Anterior cingulate cortex (tissue), 58 donors: ENCODE results near the gene CRTC2.

Experiments
- DNase-seq, 58 donors: peaks; one replicate each; lab custom pipeline; 2025; lab: John Stamatoyannopoulos, UW

CRTC2 gene

DNA sequence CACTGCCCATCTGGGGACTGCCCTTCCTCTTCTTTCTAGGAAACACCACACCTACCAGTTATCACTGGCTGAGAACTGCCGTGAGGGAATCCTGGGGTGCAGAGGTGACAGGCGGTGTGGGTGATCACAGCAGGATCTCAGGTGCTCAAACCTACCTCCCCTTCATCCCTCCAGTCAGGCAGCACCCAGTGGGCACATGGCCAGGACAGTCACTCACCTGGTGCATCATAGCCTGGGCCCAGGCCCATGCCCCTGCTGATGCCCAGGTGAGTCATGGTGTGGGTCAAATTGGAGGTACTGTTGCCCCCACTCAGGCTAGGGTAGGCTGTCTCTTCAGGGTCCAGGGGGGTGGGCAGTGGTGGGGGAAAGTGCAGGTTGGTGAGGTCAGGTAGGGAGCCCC, 6.6 kb downstream of the CRTC2 start:
- no peak for DNase-seq

- no peak for DNase-seq
Observed at GRCh38 chr1:153951183-153951582, 7.2 kb downstream of the CRTC2 start.

DNA sequence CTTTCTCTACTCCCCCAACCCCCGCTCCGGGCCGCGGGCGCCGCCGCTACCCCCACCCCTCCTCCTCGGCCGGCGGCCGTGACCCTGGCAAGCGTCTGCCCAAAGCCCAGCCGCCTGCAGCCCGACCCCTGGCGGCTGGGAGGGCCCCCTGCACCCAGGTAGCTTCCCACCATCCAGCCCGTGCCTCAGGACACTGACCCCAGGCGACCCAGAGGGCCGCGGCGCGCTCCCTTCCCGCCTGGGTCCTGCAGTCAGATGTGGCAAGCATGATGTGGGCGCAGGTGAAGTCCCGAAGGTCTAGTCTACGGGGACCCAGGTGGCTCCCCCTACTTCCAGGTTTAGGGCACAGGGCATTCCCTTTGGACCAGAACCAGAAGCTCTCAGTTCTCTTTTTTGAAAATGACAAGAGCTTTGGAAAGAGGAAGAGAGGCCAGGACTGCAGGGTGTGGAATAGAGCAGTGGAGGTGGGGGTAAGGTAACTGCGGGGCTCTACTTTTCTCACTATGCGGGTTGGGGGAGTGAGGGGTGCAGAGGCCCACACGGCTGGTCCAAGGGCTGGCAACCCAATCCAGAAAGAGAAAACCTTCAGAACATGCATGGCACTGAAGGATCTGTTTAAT, 11.7 kb downstream of the CRTC2 start, which contains the start of gene DENND4B:
Gene DENND4B (minus strand): TSS at position 97 of the 620 bp plus-strand sequence. CDS start 2,344 bp downstream, outside the sequence.
- DNase-seq = peak in 54 of 58 donors; percentile 24 to 83 (median 68)

DNA sequence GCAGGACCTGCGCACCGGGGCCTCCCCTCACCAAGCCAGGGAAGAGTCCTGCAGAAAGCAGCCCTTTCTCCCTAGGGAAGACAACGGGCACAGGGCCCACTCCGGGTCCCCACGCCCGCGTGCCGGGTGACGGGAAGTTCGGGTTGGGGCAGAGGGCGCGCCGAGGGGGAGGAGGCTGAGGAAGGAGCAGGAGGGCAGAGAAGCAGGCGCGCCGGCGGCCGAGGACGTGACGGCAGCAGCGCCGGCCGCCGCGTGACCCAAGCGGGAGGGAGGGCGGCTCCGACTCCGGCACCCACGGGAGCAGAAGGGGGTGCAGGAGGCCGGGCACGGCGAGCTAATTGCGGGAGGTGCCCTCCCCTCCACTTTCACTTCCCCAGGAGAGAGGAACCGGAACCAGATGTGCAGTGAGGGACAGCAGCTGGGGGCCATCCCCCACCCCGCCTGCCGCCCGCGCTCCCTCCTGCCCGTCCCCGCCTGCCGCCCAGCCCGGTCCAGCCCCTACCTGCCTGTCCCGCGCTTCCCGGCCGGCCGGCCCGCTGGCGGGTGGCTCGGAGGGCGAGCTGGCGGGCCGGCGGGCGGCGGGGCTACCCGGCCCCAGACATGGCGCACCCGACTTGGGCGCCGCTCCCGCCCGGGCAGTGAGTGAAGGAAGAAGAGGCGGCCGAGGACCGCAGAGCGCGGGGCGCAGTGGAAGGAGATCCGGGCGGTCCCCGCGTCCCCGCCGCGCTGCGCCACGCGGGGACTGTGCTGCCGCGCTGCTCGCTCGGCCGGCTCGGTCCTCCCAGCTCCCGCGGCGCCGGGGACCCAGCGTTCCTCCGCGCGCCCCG, 12.4 kb downstream of the CRTC2 start:
- peak in 56 of 58 donors; percentile 9 to 83 (median 69) for DNase-seq

DNA sequence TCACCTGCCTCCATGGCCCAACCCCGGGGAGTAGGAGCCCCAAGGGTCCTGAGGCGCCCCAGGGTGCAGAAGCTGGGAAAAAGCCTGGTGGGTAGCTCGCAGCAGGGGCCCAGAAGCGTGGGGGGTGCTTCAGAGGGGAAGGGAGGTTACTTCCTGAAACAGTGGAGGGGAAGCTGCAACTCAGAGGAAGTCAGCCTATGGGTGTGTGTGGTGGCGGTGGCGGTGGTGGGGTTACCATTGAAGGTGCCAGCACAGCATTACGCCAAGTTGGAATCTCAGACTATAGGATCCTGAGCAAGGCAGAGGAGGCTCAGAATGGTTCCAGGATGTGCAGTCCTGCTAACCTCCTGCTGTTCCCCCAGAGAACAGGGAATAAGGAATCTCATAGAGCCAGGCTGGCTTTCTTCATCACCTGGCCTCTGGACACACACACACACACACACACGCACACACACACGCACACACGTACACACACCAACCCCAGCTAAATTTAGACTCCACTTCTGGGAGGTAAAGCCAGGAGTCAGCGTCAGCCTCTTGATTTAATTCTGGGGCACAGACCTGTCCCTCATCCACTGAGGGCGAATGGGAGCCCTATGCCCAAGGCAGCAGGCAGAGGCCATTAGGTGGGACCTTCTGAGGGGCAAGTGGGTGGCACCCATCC, 13.1 kb downstream of the CRTC2 start:
- peak in 10 of 58 donors; percentile 8 to 37 (median 19) for DNase-seq

DNA sequence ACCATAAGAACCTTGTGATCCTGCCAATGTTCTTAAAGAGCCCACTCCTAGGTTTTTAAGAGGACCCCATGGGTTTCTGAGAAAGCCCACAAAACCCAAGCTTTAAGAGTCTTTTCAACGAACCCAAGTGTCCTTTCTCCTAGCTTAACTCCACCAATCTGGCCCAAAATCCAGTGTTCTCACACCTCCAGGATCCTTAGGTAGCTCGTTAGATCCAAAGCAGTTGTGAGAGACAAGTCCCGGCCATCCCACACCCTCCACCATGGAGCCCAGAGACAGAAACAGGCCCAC, 13.6 kb downstream of the CRTC2 start:
- no peak for DNase-seq

DNA sequence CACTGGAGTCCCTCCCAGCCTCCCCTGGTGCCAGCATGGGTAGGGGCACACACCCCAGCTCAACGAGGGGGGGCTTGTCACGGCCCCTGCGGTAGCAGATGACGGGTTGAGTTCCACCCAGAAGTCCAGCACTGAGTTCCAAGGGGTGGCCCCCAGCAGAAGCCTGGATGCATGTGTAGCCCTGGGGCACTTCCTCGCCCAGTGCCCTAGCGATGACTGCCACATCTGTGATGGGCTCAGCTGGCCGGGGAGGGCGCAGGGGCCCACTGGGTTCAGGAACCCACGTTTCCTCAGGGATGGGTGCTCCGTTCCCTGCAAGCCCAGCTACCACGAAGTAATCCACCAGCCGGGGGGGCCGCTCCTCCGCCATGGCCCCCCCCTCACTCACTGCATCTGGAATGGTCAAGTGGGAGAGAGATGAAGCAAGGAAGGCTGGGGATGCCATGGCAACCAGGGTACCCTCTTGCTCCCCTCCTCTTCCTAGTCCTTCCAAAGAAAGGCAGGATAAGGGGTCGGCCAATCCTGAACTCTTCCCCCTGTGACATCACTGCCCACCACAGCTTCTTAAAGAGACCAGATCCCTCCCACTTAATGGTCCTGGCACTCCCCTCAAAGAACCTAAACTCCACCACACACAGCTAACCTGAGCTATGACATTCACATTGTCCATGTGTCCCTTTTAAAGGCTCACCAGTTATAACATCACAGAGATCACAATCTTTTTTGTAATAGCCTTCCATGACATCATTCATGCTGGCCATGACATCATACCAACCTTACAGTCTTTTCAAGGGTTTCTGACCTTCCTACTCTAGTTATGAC, 14.2 kb downstream of the CRTC2 start:
- DNase-seq = no peak

DNA sequence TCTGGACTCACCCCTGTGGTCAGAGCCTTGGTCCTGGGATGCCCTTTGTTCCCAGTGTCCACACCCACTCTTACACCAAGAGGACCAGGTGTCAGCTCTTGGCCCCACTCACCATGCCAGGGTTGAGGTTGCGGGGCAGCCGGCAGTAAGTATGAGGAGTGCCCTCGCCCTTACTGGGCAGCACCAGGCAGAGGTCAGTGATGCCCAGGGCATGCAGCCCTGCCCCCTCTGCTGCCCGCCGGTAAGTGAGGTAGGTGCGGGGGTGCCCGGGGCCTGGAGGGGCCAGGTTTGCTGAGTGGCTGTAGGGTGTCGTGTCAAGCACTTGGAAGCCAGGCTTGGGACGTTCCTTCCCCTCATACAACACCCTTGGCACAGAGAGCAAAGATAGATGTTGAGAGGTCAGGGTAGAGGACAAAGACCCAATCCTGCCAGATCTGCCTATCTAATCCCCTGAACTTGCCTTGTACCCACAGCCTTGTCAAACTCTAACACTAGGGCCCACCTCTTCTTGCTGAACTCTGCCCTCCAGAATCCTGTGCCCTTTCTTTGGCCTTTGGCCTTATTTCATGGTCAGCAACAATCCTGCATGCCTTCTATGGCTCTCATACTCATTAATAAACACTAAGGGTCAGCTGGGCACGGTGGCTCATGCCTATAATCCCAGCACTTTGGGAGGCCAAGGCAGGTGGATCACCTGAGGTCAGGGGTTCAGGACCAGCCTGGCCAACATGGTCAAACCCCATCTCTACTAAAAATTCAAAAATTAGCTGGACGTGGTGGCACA, 15.5 kb downstream of the CRTC2 start:
- DNase-seq = no peak

DNA sequence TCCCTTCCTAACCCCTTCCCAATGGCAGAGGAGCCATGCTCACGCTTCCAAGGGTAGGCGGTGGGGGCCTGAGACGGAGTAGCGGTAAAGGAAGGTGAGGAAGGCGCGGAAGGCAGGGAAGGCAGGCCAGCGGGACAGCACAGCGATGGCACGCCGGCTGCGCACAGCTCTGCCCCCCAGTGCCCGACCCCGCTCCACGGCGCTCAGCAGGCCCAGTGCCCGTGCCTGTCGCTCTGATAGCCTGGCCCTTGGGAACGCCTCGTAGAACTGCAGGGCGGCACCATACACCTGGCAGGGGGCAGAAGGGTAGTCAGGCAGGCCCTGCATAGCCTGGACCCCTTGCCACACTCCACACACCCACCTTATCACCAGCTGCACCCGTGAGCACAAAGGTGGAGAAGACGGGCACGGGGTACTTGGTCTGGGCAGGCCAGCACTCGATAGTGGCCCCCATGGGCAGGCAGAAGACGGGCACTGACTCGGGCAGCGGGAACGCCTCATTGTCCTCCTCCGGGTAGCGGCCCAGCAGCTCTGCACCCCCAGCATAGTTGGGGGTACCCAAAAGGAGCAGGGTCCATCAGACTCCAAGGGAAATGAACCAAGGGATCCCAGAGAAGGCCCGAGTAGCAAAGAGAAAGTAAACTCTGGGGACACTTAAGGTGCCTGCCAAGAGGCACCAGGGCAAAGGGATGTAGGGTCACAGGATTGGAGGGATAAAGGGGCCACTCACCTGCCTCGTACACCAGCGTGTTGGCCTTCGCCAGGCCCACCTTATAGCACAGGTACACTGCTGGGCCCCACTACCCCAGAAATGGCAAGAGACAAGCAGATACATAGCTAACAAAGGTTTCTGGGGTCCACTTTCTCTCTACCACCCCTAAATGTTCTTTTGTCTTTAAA, 16.3 kb downstream of the CRTC2 start:
- no peak for DNase-seq

- DNase-seq = no peak
Observed at GRCh38 chr1:153940756-153941155, 17.7 kb downstream of the CRTC2 start.

DNA sequence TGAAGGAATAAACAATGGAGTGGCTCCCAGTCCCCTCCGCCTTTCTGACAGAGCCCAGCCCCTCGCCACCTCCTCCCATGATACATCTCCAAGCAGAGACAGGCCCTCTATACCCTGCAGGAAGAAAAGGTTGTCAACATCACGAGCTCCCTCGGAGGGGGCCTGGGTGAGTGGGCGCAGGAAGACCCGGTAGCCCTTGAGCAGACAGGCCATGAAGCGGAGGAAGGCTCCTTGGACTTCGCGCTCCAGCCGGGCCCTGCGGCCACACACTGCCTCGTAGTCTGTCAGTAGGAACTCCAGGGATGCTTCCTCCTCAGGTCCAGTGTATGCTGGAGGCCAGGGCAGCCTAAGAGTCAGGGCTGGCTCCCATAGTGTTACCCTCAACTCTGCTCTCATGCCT, 18.9 kb downstream of the CRTC2 start:
- no peak for DNase-seq

DNA sequence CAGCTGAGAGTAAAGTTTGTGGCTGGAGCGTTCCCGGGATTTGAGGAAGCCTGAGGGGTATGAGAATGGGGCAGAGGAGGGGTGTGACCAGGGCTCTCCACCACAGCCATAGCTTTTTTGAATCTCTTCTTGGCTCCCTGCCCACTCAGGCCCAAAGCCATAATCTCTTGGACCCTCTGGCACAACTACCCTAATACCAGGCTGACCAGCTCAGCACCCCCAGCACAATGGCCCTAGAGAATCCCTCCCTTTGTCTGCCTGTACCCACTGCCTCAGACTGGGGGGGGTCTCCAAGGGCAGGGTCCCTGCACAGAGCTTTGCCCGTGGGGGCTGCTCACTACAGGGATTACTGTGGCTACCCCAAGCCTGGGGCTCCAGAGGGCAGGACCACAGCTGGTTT, 19.4 kb downstream of the CRTC2 start:
- no peak for DNase-seq

DNA sequence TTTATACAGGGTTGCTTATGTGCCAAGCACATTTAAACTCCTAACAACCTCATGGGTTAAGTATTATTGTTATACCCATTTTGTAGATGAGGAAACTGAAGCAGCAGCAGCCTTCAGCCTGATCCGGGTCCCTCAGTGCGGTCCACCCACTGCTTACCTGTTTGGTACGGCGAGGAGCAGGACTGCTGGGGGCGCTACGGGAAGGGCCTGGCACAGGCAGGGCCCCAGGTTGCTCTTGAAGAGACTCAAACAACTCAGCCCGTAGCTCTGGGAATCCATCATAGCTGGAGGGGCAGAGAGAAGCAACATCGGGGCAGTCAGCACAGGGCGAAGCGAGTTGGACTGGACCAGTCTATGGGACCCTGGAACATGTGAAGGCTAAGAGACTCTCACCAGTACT, 21.1 kb downstream of the CRTC2 start:
- no peak for DNase-seq

DNA sequence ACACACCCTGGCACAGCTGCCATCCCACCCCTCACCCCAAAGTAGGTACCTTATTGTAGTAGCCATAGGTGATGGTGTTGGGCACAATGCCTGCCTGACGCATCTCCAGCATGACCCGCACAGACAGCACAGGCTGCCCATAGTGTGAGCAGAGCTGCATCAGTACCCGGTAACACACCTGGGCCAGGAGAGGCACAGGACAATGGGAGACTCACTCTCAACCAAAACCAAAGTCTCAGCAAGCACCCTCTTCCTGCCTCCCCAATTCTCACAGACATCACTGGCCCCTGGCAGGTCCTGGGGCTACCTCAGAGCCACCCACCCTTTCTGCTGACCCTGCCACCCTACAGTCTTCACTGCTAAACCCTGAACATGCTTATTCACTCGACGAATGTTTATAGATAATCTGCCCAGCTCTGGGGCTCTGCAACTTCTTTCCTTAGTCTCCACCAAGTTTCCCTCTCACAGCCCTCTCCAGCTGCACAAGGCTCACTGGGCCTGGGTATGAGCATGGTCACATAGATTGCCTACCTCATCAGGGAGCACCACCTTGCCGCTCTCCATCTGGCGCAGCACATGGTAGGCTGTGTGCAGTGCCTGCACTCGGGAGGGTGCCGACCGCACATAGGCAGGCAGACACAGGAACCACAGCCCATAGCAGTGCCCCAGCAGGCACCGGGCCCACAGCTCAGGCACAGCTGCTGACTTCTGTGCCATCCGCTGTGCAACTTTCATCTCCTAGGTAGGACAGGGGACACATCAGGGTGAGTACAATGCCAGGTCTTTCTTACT, 22.2 kb downstream of the CRTC2 start:
- no peak for DNase-seq

DNA sequence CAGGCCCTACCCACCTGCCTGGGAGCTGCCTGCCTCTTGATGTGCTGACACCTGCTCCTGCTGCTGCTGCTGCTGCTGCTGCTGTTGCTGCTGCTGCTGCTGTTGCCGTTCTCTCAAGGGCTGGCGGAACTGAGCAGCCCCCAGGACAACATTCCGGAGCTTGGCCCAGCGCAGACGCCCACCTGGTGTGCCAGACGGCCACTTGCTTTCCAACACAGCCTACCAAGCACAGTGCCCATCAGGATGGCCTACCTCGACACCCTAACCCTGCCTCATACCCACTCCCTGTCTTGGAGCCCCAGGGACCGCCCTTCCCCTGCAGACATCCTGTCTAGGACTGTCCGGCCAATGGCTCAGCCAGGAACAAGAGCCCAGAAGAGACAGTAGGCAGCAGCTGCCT, 23.7 kb downstream of the CRTC2 start:
- no peak for DNase-seq

DNA sequence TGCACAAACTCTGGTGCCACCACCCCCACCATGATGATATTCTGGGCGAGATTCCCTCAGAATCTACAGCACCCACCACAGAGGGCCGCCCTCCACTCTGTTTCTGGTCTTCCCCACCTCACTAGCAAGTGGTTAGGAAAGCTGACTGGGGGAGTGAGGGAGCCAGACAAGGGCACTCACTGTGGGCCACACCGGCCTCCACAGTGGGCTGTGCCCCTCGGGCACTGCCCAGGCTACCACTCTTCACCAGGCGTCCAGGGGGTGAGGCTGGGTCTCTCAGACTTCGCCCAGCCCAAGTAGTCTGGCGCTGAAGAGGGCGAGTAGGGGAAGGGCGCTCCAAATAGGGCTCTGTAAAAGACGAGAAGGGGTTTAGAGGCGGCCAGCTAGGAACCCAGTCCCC, 24.5 kb downstream of the CRTC2 start:
- DNase-seq = no peak

- DNase-seq = no peak
Observed at GRCh38 chr1:153933430-153933829, 25.0 kb downstream of the CRTC2 start.
